ENCODE results near the gene GJA3. TPM values are rescaled to one million over a fixed set of nuclear protein-coding genes. Genes with fewer than 3 reads are reported as not detected.

The GJA3 gene
- total RNA-seq, 4 donors from 2014 or later = 0.14 TPM; not detected in 3

GRCh38 chr13:20198781-20199180 lies 37.9 kb upstream of the GJA3 start:
- H3K27ac ChIP-seq = peak overlapping the region; percentile 38 to 59 (median 48)
- H3K4me3 ChIP-seq = no peak overlapping the region
- peaks cover 2 to 27% (median 11%) of the 10 kb centered on the region in 4 donors for H3K4me1 ChIP-seq
- WGBS, 2 donors (ENCODE audit: low coverage in 1 of 2) = 31 to 40% methylated on average over 1 of the region's 1 CpG
- DNase-seq = no peak
- intact Hi-C loops (cut with DNase I; ENCODE audit: low total_unique reads) (no loop called here), in situ Hi-C loops (cut with MboI; ENCODE audit: low pct_ligation_motif_present in 1 of 4, low pct_unique_long_range_greater_than_20kb in 1 of 4, low sequenced_read_pairs in 3 of 4) (loop anchor here in 3 of 4 donors (10.0 to 25.0 kb wide), 5 partner anchors 286 to 739 kb away; partner anchors contain the start of gene XPO4 (in 1 of the 3))
- H3K9me3 ChIP-seq = no peaks in the 10 kb centered on the region
- peaks cover 34% of the 10 kb centered on the region for H3K27me3 ChIP-seq
- H3K36me3 ChIP-seq = no peaks in the 10 kb centered on the region
- TF ChIP-seq EP300 (IDR thresholded peaks at IDR 0.05; ENCODE audit: low read depth) (no peak), POLR2AphosphoS5 (IDR thresholded peaks at IDR 0.05) (peak in 2 of 3 donors; percentile 18 to 71), CTCF (IDR thresholded peaks at IDR 0.05) (no peak), POLR2A (IDR thresholded peaks at IDR 0.05) (peak; percentile 23)

GRCh38 chr13:20197361-20197834 lies 36.5 kb upstream of the GJA3 start:
- Histone ChIP-seq H3K27me3 (peaks cover 48% of the 10 kb centered on the region), H3K4me3 (no peak overlapping the region), H3K27ac (peak overlapping the region in 3 of 4 donors; percentile 40 to 59 (median 48)), H3K36me3 (no peaks in the 10 kb centered on the region), H3K9me3 (no peaks in the 10 kb centered on the region), H3K4me1 (peaks cover 10 to 40% (median 25%) of the 10 kb centered on the region in 4 donors)
- TF ChIP-seq CTCF (IDR thresholded peaks at IDR 0.05) (peak; percentile 63 to 76 (median 72)), EP300 (IDR thresholded peaks at IDR 0.05; ENCODE audit: low read depth) (no peak)
- WGBS, 2 donors (ENCODE audit: low coverage in 1 of 2) = 10% methylated on average over 5 of the region's 5 CpGs; no CpG with 5 or more reads in 1 of the 2 donors
- DNase-seq = no peak
- in situ Hi-C loops (cut with MboI; ENCODE audit: low pct_ligation_motif_present in 1 of 4, low pct_unique_long_range_greater_than_20kb in 1 of 4, low sequenced_read_pairs in 3 of 4) = loop anchor here in 3 of 4 donors (10.0 to 25.0 kb wide), 5 partner anchors 287 to 740 kb away; partner anchors contain the start of gene XPO4 (in 1 of the 3)
- intact Hi-C loops (cut with DNase I; ENCODE audit: low total_unique reads) = no loop called here

GRCh38 chr13:20195801-20196200 lies 34.9 kb upstream of the GJA3 start:
- in situ Hi-C loops (cut with MboI; ENCODE audit: low pct_ligation_motif_present in 1 of 4, low pct_unique_long_range_greater_than_20kb in 1 of 4, low sequenced_read_pairs in 3 of 4) = loop anchor here in 3 of 4 donors (10.0 to 25.0 kb wide), 5 partner anchors 289 to 742 kb away; partner anchors contain the start of gene XPO4 (in 1 of the 3)
- intact Hi-C loops (cut with DNase I; ENCODE audit: low total_unique reads) = no loop called here
- Histone ChIP-seq H3K4me3 (no peak overlapping the region), H3K4me1 (peaks cover 10 to 48% (median 29%) of the 10 kb centered on the region in 4 donors), H3K27me3 (peaks cover 54% of the 10 kb centered on the region), H3K9me3 (no peaks in the 10 kb centered on the region), H3K36me3 (no peaks in the 10 kb centered on the region), H3K27ac (no peak overlapping the region)
- WGBS, 2 donors (ENCODE audit: low coverage in 1 of 2) = 72 to 88% methylated on average over 8 of the region's 8 CpGs
- no peak for DNase-seq
- TF ChIP-seq EP300 (IDR thresholded peaks at IDR 0.05; ENCODE audit: low read depth) (no peak), CTCF (IDR thresholded peaks at IDR 0.05) (no peak), POLR2A (IDR thresholded peaks at IDR 0.05) (no peak), POLR2AphosphoS5 (IDR thresholded peaks at IDR 0.05) (no peak)

GRCh38 chr13:20193907-20194631 lies 33.2 kb upstream of the GJA3 start:
- in situ Hi-C loops (cut with MboI; ENCODE audit: low pct_ligation_motif_present in 1 of 4, low pct_unique_long_range_greater_than_20kb in 1 of 4, low sequenced_read_pairs in 3 of 4) = loop anchor here in 3 of 4 donors (10.0 to 25.0 kb wide), 5 partner anchors 291 to 743 kb away; partner anchors contain the start of gene XPO4 (in 1 of the 3)
- 0 to 50% methylated on average over 1 to 27 of the region's 27 CpGs for WGBS, 2 donors (ENCODE audit: low coverage in 1 of 2)
- H3K27ac ChIP-seq = no peak overlapping the region
- H3K4me3 ChIP-seq = peak overlapping the region in 1 of 4 donors; percentile 78
- H3K27me3 ChIP-seq = peaks cover 54% of the 10 kb centered on the region
- no peaks in the 10 kb centered on the region for H3K9me3 ChIP-seq
- intact Hi-C loops (cut with DNase I; ENCODE audit: low total_unique reads) = no loop called here
- no peak for TF ChIP-seq CTCF (IDR thresholded peaks at IDR 0.05)
- no peak for TF ChIP-seq EP300 (IDR thresholded peaks at IDR 0.05; ENCODE audit: low read depth)
- TF ChIP-seq POLR2AphosphoS5 (IDR thresholded peaks at IDR 0.05) = no peak
- no peak for TF ChIP-seq POLR2A (IDR thresholded peaks at IDR 0.05)
- H3K36me3 ChIP-seq = no peaks in the 10 kb centered on the region
- DNase-seq = no peak
- peaks cover 10 to 52% (median 33%) of the 10 kb centered on the region in 4 donors for H3K4me1 ChIP-seq

Measured in transverse colon (tissue), 4 donors.